ENCODE measurements around the gene RAD23A.

DNA sequence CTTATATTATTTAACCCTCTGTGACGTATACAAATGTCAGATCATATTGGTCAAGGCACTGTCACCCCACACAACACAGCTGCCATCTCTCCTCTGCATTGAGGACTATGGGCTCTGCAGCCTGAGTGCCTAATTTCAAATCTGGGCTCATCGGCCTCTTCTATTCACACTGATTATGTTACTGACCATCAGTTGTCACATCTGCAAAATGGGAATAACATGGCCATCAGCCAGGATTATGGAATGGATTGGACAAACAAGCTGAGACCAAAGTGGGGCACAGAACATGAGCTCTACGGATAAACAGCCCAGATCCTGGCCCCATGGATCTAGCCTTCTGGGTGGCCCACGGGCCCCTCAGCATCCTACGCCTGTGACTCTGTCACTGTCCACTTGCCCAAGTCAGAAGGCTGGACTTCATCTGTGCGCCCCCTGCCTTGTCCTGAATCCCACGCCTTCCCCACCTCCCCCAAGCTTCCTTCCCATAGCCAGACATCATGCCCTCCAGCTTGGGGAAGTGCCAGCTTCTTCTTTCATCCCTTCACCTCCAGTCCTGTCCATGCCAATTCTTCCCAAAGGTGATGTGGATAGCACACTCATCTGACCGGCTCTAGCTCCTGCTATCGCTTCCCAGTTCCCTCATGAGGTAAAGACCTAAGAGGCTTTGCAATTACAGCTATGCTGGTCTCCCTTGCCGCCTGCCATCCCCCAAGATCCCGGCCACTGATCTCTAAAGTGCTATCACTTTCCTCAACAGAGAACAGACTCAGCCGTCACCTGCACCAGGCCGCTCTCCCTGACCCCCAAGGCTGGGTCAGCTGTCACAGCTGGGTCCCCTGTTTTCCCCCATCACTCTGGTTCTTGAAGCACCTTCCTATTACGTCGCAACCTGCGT lies 13.0 kb upstream of the RAD23A start:
- TF ChIP-seq, protein P1, sequence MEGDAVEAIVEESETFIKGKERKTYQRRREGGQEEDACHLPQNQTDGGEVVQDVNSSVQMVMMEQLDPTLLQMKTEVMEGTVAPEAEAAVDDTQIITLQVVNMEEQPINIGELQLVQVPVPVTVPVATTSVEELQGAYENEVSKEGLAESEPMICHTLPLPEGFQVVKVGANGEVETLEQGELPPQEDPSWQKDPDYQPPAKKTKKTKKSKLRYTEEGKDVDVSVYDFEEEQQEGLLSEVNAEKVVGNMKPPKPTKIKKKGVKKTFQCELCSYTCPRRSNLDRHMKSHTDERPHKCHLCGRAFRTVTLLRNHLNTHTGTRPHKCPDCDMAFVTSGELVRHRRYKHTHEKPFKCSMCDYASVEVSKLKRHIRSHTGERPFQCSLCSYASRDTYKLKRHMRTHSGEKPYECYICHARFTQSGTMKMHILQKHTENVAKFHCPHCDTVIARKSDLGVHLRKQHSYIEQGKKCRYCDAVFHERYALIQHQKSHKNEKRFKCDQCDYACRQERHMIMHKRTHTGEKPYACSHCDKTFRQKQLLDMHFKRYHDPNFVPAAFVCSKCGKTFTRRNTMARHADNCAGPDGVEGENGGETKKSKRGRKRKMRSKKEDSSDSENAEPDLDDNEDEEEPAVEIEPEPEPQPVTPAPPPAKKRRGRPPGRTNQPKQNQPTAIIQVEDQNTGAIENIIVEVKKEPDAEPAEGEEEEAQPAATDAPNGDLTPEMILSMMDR (IDR thresholded peaks at IDR 0.05) = no peak
- TF ChIP-seq POLR2A (IDR thresholded peaks at IDR 0.05) = no peak
- TF ChIP-seq POLR2AphosphoS5 (IDR thresholded peaks at IDR 0.05) = no peak
- TF ChIP-seq EP300 (IDR thresholded peaks at IDR 0.05) = no peak
